Stromal cell of bone marrow (primary cell): ENCODE data around the gene PLA2G2C.

Experiments
- DNase-seq: peaks from one replicate; pipeline ENCODE4 v3.0.0-alpha.2; 2012; ENCODE audit warnings: low read depth

PLA2G2C gene

DNA sequence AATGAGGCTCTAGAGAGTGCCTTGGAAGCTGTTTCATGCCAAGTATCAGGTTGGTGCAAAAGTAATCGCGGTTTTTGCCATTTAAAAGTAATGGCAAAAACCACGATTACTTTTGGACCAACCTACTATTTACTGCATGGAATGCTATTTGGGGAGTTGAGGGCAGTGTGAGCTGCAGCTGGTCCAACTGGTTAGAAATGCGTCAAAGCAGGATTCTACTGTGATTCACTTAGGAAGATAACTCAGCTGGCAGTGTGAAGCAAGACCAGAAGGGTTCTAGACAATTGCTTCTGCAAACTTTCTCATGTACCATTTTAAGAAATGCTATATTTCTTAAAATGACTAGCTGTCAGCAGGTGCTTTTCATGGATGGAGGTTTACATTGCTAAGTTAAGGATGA lies 21.2 kb upstream of the PLA2G2C start:
- DNase-seq = no peak

DNA sequence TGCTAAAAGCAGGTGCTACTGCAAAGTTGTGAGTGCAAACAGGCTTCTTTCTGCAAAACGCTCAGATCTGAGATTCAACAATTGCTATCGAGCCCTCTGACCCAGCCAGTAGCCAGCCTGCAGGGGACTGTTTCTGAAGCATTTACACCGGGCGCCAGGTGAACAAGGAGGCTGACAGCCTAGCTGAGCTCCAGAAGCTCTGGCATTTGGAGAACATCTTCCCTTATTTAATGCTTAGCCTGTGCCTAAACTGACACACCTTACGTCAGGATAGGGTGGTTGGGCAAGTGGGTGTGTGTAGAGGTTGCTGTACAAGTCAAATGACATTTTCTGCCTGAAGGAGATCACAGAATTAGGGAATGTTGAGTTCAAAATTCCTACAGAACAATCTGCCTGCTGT lies 15.8 kb upstream of the PLA2G2C start:
- no peak for DNase-seq

DNA sequence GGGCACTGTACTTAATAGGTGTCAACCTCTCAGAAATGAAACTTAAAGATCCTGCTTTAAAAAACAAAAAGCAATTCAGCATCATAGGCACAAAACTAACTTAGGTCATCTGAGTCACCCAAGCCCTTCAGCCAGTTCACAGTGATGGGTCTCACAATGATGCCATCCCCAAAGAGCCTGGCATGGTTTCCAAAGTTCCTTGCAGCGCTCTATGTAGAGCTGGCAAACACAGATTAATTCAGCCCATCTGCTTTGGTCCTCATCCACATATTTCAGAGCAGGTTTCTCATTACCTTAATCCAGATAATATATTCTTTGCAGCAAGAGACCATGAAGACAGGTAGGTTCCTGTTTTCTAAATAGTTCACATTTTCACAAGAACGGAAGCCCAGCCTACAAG lies 14.6 kb upstream of the PLA2G2C start:
- no peak for DNase-seq

DNA sequence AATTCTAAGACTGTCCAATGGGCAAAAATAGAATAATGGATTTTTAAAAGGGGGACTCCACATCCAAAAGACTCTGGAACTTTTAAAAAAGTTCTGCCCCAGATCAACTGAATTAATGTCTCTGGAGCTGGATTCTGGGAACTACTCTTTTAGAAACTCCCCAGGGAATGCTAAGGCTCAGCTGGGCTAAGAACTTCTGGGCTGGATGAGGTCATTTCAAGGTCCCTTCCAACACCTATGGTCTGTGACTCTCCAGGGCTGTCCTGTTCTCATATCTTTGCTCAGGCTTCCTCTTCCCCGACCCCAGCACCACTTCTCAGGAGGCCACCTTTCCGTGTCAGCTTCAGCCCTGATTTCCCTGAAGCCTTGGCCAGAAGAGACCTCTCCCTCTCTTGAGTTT lies 13.5 kb upstream of the PLA2G2C start:
- no peak for DNase-seq

DNA sequence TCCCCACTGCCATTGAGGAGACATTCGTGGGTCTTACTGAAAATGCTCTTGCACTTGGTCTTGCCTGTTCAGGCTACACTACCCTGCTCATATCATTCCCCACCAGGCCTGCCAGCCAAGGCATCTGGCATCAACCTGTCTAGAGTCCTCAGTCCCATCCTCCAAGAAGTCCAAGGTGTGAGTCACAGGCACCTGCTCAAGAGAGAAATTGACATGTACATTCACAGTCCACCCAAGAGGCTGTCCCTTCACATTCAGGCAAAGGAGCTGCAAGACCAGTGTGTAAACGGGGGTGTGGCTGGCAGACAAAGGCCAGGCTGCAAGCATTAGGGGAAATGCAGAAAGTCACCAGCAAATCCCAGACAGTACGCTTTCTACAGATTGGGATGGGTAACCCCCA lies 13.1 kb upstream of the PLA2G2C start:
- no peak for DNase-seq

DNA sequence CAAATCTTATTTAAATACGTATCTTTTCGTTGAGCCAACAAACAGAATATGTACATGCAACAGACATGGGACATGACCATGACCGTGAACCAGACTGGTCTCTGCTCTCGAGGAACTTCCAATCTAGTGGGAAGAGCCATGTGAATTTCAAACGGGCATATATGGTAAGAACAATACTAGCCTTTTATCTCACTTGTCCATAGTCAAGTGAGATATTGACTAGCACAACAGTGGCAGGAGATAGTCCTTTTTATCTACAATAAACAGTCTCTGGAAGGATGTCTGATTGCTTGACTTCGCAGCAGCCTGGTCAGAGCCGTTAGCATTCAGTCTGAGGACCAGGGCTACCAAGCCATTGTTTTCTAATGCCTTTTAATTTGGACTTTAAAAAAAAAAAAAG lies 12.6 kb upstream of the PLA2G2C start:
- no peak for DNase-seq

DNA sequence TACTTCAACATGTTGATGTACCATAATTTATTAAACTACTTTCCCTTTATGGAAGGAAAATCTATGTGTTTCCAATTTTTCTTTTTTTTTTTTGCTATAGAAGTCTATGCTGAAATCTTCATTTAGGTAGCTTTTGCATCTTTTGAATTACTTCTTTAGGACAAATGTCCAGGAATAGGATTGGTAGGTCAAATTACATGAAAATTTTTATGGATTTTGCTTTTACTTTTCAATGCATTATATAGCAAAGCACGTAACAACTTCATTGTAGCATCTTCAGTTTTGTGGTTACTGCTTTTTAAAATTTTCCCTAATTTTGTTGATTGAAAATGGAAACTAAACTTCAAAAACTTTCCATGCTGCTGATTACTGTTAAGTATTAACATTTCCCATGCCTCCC lies 12.0 kb upstream of the PLA2G2C start:
- no peak for DNase-seq

DNA sequence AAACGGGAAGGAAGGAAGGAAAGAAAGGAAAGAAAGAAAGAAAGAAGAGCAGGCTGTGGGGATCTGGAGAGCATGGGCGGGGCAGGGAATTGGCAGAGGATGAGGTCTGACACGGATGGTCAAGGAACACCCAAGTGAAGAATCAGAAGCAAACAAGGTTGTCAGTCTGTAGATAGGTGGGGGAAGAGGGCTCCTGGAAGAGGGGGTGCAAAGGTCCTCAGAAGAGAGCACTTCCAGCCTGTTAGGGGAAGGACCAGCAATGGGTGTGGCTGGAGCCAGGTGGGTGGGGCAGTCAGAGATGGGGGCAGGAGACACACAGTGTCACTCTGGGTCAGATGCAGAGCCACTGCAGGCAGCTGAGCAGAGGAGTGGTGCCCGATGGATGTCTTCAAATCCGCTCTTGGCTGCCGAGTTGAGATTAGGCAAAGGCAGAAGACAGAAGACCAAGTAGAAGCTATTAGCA lies 11.0 kb upstream of the PLA2G2C start:
- DNase-seq = no peak

DNA sequence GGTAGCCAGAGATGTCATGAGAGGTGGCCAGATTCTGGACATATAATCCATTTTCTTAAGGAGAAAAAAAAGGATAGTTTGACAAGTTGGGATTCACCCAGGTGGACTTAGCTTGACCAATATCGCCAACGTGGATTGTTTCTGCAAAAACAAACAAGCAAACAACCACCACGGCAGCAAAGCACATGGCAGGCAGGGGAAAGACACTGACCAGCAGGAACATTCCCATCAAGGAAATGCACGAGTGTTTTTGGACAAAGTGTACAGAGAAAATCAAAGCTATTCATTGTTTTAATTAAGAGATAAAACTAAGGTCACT lies 9.1 kb upstream of the PLA2G2C start:
- DNase-seq = no peak

DNA sequence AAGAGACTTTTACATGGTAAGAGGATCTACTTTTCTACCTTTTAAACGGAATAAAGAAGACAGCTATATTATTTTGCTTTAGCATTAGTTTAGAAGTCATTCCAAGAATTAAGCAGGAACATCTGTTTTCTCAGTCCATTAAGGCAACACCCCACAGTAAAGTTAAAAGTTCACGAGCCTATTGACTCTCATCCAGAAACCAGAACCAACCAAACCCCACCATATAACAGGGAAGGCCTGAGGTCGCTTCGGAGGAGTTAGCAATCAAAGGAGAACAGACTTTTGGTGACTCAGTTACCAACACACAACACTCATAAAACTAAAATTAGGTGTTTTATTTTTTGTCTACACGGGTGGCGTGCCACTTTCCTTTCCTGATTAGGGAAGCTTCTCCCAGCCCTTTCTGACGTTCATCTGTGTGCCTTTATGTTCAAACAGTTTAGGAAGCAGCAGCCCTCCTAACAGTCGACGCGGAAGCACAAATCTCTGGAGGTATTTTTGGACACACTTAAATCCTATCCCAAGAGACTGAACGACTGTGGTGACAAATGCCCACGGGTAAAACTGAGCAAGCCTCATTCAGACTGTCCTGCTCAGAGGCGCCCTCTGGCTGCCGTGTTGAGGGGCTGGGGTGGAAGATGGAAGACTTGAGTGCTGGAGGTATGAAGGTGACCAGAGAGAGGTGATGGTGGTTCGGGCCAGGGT lies 8.6 kb upstream of the PLA2G2C start:
- no peak for DNase-seq

DNA sequence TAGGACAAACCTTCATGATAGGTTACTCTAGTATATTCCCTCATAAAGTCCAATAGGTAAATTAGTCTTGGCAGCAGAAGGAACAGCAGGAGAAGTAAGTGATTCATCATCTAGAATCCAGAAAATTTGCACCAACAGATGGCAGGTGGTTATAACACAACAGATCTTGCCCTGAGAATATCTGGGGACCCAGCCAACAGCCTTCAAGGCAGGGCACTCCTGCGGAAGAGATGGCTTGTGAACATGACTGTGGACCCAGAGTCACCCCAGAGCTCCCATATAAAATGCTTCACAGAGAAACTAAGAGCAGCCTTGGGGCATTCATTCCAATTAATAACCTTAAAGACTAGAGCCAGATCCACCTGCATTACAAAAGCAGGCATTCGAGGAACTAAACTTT lies 7.9 kb upstream of the PLA2G2C start:
- no peak for DNase-seq

DNA sequence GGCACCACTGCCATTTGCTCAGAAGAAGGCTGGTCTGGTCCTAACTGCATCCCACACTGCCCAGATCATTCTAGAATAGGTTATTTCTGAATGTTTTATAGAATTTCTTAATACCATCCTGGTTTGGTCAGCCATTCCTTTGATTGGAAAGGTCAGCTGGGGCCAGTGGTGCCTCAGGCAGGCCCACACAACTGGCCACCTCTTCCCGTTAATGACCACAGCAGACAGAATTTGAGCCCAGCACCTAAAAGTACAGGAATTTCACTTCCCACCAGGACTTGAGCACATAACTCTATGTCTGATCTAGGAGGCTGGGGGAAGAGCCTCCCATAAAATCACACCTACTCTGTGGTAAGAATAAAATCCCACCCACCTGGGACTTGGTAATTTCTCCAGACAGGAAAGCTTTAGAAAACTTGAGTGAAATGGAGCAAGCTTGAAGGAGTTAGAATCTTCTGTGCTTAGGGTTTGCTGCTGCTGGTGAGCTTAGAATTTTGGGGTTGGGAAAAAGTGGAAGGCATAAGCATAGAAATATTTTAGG lies 6.6 kb upstream of the PLA2G2C start:
- no peak for DNase-seq

DNA sequence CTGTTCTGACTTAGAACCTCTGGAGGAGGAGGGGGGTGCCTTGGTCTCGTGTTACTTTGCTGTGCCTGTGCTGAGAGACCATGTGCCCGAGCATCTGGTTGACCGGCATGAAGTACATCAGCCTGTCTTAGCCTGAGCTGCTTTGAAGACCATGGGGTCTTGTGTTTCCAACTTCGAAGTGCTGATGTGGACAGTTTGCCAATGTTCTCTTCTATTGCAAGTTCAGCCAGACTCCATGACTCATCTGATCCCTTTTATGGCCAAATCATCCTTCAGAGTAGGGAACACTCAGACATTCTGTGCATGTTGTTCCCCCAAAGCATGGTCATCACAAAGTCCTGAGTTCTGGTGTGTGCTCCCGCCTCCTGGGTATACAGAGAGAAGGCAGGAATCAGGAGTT lies 6.0 kb upstream of the PLA2G2C start:
- DNase-seq = no peak

DNA sequence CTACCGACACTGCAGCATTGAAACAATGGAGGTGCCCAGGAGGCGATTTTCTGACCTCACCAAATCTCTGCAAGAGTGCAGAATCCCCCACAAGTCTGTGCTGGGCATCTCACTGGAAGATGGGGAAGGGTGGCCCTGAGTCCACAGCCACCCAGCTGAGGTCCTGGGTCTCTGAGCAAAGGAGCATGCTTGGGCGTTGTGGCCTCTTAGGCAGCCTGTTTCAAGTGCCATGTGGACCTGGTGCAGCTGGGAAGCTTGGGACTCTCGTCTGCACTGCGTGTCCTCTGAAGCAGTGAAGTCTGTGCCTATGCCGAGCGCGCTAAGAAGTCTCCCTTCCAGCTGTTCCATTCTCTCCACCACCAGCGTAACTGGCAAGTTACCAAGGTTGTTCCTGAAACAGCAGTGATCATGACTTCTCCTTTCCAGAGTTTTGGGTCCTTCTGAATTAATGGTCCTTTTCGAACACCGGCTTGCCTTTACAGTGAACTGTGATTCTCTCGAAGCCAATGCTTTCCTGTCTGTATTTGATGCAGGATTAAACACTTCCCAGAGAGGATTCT lies 5.0 kb upstream of the PLA2G2C start:
- no peak for DNase-seq

DNA sequence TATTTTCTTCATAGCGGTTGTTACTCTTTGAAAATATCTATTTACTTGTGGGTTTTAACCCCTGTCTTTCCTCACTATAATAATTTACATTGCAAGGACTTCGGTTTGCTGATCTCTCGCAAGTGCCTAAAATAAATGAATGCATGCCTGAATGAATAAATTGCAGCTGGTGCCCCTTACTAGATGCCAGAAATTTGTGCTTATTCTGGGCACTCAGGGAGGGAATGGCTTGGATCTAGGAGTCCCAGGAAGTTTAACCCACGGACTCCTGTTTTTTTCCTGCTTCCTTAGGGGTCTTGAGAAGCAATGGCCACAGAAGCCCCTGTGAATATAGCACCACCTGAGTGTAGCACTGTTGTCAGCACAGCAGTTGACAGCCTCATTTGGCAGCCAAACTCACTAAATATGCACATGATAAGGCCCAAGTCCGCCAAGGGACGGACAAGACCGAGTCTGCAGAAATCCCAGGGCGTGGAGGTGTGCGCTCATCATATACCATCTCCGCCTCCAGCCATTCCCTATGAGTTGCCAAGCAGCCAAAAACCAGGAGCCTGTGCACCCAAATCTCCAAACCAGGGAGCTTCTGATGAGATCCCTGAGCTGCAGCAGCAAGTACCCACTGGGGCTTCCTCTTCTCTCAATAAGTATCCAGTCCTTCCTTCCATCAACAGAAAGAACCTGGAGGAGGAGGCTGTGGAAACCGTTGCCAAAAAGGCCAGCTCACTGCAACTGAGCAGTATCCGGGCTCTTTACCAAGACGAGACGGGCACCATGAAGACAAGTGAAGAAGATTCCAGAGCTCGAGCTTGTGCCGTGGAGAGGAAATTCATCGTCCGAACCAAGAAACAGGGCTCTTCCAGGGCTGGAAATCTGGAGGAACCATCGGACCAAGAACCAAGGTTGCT lies 4.2 kb upstream of the PLA2G2C start:
- no peak for DNase-seq

DNA sequence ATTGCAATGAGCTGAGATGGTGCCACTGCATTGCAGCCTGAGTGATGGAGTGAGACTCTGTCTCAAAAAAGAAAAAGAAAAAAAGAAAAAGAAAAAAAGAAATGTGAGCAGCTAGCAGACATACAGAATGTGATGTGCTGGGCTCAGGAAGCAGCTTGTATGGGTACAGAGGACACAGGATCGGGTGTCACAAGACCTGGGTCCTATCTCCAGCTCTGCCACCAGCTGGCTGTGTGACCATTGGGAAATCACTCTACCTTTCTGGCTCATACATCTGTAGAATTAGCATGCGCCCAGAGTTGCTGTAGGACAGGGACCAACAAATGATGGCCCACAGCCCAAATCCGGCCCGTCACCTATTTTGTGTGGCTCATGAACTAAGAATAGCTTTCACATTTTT lies 3.3 kb upstream of the PLA2G2C start:
- no peak for DNase-seq

DNA sequence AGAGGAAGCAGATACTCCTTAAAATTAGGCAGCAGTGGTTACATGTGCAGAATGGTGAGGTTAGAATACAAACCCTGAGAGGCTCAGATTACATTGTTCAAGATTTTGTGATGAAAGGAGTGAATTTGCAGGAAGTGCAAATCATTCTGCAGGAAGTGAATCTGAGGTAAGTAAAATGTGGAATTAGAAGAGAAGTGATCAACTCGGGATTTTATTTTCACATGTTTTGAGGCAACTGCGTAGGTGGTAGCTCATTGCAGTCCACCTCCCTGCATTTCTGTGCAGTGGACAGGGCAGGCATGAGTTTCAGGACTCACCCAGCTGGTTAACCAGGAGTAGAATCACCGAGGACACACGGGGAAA lies 2.1 kb upstream of the PLA2G2C start:
- no peak for DNase-seq

DNA sequence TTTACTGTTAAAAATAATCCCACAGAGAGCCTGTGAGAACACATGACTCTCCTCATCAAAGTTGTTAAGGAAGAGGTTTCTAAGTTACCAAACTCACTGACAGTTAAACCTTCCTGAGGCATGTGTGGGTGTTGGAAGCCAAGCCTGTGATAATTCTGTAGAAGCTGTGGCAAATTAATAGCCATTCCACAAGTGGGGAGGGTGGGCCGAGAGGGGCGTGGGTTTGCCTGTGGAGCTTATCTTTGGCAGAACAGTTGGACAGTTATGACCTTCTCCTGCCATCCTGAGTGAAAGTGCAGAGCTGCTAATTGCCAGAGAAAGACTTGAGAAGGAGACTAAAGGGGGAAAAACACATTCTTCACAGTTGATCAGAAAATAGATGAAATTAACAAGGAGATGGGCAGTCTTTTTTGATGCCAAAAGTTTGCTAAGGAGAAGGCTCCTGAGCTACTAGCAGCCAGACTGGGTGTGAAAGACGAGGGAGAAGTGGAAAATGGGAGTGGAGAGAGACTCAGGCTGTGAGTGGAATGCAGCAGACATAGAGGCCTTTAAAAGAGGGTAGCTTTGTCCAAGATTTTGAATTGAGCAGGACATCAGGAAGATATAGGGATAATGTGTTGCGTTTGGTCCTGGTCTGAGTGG lies 1.6 kb upstream of the PLA2G2C start:
- no peak for DNase-seq

DNA sequence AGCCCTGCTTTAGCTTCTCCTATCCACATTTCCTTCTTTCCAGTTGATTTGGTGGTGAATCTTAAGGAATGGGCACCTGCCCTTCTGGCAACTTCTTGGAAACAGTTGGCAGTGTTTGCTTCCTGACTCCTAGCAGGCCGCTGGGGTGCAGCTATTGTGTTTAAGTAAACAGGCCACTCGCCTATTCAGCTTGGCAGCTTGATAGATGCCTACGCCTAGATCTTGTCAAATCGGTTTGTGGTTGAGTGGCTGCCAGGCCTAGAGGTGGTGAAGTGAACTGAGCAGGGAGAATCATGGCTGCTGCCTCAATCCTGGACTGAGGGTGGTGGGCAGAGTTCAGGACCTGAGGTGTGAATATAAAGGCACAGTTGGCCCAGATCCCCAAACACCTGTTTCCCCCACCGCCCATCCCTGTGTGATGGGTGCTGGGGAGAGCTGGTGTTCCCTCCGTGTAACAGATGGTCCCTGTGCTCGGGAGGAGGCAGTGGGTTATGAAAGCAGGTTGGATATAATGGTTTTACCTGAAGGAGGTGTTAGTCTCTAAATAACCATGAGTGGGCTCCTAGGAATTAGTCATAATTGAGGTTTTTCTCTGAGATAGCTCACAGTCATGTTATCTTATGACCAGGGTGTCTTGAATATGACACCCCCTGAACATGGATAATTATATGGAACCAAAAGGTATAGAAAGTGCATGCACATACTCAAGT lies 940 bp upstream of the PLA2G2C start:
- no peak for DNase-seq

DNA sequence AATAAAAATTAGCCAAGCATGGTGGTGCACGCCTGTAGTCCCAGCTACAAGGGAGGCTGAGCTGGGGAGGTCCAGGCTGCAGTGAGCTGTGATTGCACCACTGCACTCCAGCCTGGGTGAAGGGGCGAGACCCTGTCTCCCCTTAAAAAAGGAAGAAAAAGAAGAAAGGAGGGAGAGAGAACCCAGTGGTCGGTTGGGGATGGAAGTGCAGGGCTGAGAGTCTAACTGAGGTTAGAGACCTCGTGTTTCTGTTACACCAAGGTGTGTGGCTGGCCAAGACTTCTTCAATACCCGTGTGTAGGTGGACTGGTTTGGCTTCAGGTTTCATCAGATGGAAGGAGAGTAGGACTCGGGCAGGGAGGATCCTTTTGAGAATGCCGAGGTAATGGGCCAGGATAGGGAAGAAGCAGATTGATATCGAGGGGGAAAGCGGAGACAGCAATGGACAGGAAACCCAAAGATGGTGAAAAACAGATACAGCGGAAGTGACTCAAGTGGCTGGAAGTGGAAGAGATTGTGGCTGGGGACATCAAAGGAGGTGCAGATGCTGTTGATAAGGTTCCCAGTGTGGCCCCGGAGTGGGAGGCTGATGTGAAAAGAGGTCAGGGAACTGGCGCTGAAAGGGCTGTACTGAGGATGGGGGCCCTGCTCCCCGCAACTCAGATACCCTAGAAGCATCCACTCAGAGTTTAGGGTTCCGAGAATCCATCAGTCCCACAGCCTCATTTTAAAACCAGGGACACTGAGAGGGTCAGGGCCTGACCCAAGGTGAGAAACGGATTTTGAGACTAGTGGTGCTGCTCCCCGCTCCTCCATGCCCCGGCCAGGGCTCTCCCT lies 1.1 kb downstream of the PLA2G2C start:
- no peak for DNase-seq

DNA sequence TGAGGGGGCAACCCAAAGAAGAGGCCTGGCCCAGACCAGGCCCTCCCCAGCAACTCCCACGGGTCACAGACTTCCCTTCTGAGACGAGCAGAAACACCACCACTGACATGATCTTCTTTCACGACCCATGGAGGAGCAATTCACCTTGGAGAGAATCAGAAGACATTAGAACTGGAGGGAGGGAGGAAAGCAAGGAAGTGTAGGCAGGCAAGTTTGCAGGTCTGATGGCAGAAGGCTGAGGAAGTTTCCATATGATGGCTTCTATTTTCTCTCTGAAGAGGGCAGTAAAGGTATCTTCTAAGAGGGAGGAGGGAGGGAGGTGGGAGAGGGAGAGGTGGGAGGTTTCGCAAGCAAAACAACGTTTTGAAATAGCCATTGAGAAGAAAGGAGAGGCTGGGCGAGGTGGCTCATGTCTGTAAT lies 1.8 kb downstream of the PLA2G2C start:
- DNase-seq = no peak
